H1 (cell line): ENCODE results near the gene SLC35E3. TPM values are rescaled to one million over a fixed set of nuclear protein-coding genes. Genes with fewer than 3 reads are reported as not detected.

Source experiments
- BRCA1 ChIP-seq: IDR thresholded peaks from 2 replicates; pipeline ENCODE4 v1.6.1; 2012; ENCODE audit warnings: low read depth, low read length, improper control_type of control experiment
- CBX5 ChIP-seq: fragments of 300-800, 300-1000 bp; sonication (generic); IDR thresholded peaks from 2 replicates; pipeline ENCODE4 v1.7.1; 2016; ENCODE audit warnings: antibody characterized with exemption, low read length, low read depth
- KDM1A ChIP-seq: fragments of 200-600, 300-600 bp; sonication (generic); IDR thresholded peaks from 2 replicates; pipeline ENCODE4 v1.7.1; 2016; ENCODE audit warnings: mild to moderate bottlenecking, low read length, borderline replicate concordance
- MAFK ChIP-seq: IDR thresholded peaks from 2 replicates; pipeline ENCODE4 v1.6.1; 2012; ENCODE audit warnings: low read depth, mild to moderate bottlenecking, improper control_type of control experiment, low read length
- POLR2AphosphoS5 ChIP-seq: IDR thresholded peaks from 2 replicates; pipeline ENCODE4 v1.6.1; 2011; ENCODE audit warnings: low read depth, low read length
- POU5F1 ChIP-seq: IDR thresholded peaks from 2 replicates; pipeline ENCODE4 v1.6.1; 2011; ENCODE audit warnings: low read depth, mild to moderate bottlenecking, low read length, moderate library complexity
- RAD21 ChIP-seq, 2 experiments: IDR thresholded peaks in 1 of 2; conservative IDR thresholded peaks in 1 of 2; 2 replicates each; pipeline ENCODE4 v1.6.1; 2011; ENCODE audit warnings: low read depth in 2 of 2, low read length in 2 of 2, improper control_type of control experiment in 1 of 2, inconsistent platforms in 1 of 2, mild to moderate bottlenecking in 1 of 2, moderate library complexity in 1 of 2
- RFX5 ChIP-seq: IDR thresholded peaks from 2 replicates; pipeline ENCODE4 v1.6.1; 2011; ENCODE audit warnings: low read depth, low read length, improper control_type of control experiment, borderline replicate concordance
- TEAD4 ChIP-seq: IDR thresholded peaks from 2 replicates; pipeline ENCODE4 v1.6.1; 2012; ENCODE audit warnings: low read depth, low read length, inconsistent platforms, mixed read lengths
- polyA plus RNA-seq, 7 experiments: library from polyadenylated mRNA; depleted of rRNA in 3 of 7; stranded (reverse) in 5 of 7; unstranded in 2 of 7; fragments of >200 nt in 5 of 7; fragments of 200-250 nt in 2 of 7; gene quantifications; 1 replicate in 5 of 7; 2 replicates in 1 of 7; 4 replicates in 1 of 7; pipeline versions ENCODE4 v1.2.1 to v1.2.3, GENCODE V29; 2011 to 2013; ENCODE audit warnings: missing spikeins in 2 of 7, mixed read lengths in 2 of 7
- total RNA-seq: library from RNA; stranded (reverse); fragmentation: NEBNext Ultra II Directional; extraction: Animal tissue kit (Norgen Biotek cat#: 25700); gene quantifications from 2 replicates; pipeline ENCODE4 v1.2.1, GENCODE V29; 2021

SLC35E3 gene
- total and polyA plus RNA-seq, 2 of the 8 experiments (the other 6 are each of a cell fraction or from before 2014, with no cell fraction given): 10.0 to 10.9 TPM

DNA sequence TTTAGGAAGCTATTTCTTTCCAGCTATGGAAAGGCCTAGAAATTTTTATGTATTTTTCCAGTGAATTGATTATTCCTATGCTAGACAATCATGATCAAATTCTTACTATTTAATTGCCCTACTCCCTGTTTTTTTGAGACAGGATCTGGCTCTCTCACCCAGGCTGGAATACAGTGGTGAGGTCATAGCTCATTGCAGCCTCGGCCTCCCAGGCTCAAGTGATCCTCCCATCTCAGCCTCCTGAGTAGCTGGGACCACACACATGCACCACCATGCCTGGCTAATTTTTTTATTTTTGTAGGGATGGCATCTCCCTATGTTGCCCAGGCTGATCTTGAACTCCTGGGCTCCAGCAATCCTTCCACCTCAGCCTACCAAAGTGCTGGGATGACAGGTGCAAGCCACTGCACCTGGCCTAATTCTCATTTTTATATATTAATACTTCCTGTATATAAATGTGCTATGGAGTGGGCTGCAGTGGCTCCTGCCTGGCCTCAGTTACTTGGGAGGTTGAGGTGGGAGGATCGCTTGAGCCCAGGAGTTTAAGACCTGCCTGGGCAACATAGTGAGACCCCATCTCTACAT lies 46.0 kb downstream of the SLC35E3 start (continued):
- no peak for TF ChIP-seq MAFK
- no peak for TF ChIP-seq POLR2AphosphoS5
- TF ChIP-seq RAD21 (IDR thresholded peaks at IDR 0.05 in 1 of 2, conservative IDR thresholded peaks at IDR 0.05 in 1 of 2; ENCODE audit: low read depth in 2 of 2, low read length in 2 of 2): no peak
- TF ChIP-seq TEAD4: no peak
- TF ChIP-seq BRCA1: no peak
- TF ChIP-seq RFX5: no peak
- no peak for TF ChIP-seq CBX5
- no peak for TF ChIP-seq KDM1A
- TF ChIP-seq POU5F1: no peak
- TF ChIP-seq, all 59 proteins: peak for 0
